ENCODE data around the gene BPI.

GRCh38 chr20:38326309-38326708, 22.4 kb downstream of the BPI start:
- no peak for TF ChIP-seq CTCF (IDR thresholded peaks at IDR 0.05; ENCODE audit: borderline replicate concordance, extremely low read depth, low read length, poor library complexity, severe bottlenecking)
- no peak for TF ChIP-seq EZH2 (IDR thresholded peaks at IDR 0.05; ENCODE audit: borderline replicate concordance, low read depth, low read length, severe bottlenecking)

Measured in DND-41 (cell line).